AG09309 (cell line): ENCODE measurements around the gene COG5.
"Not testable (repeated sequence)": the region's sequence is repeated elsewhere in the genome, so short reads cannot be mapped to it uniquely, and the experiment has no call there.

ENCODE experiments used
- DNase-seq: peaks from one replicate; pipeline ENCODE4 v3.0.0-alpha.2; 2010; ENCODE audit warnings: low read depth
- H3K4me3 ChIP-seq: 2 replicates; pipeline ENCODE4 v1.5.1; 2011; ENCODE audit warnings: mild to moderate bottlenecking, low read depth, low read length, moderate library complexity; ENCODE audit not compliant: control insufficient read depth
- CTCF ChIP-seq: IDR thresholded peaks from 2 replicates; pipeline ENCODE4 v1.5.1; 2011; ENCODE audit warnings: mild to moderate bottlenecking, low read depth, low read length, inconsistent platforms; ENCODE audit not compliant: insufficient read depth, control insufficient read depth; ENCODE audit errors: missing control alignments

Gene COG5

GRCh38 chr7:107160389-107160788 lies 403.3 kb downstream of the COG5 start:
- no peak overlapping the region for H3K4me3 ChIP-seq
- no peak for DNase-seq
- no peak for TF ChIP-seq CTCF

GRCh38 chr7:107158028-107158427 lies 405.7 kb downstream of the COG5 start:
- DNase-seq, result no peak
- no peak for TF ChIP-seq CTCF
- no peak overlapping the region for H3K4me3 ChIP-seq

GRCh38 chr7:107157091-107157490 lies 406.6 kb downstream of the COG5 start:
- TF ChIP-seq CTCF, result no peak
- no peak overlapping the region for H3K4me3 ChIP-seq
- no peak for DNase-seq

- not testable (repeated sequence) for H3K4me3 ChIP-seq, DNase-seq
Observed at GRCh38 chr7:107155726-107156125, 408.0 kb downstream of the COG5 start.

GRCh38 chr7:107154826-107155225 lies 408.9 kb downstream of the COG5 start:
- TF ChIP-seq CTCF, result no peak
- H3K4me3 ChIP-seq, result no peak overlapping the region
- DNase-seq, result no peak

- DNase-seq, result no peak
- TF ChIP-seq CTCF, result no peak
- no peak overlapping the region for H3K4me3 ChIP-seq
Observed at GRCh38 chr7:107152011-107152410, 411.7 kb downstream of the COG5 start.
